ENCODE results near the gene MXI1. TPM values are rescaled to one million over a fixed set of nuclear protein-coding genes. Genes with fewer than 3 reads are reported as not detected.

Gene MXI1
- total RNA-seq, 1 experiment from 2014 or later: 25.8 TPM

DNA sequence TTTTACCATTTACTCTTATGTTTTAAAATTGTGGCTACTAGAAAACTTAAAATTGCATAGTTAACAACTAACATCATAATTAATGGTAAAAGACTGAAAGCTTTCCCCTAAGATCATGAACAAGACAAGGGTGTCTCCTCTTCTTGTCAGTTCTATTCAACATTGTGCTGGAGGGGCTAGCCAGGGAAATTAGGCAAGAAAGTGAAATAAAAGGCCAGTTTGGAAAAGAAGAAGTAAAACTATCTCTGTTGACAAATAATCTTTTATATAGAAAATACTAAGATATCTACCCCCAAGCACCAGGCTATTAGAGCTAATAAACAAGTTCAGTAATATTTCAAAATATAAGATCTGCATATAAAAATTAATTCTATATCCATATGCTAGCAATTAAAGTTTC, 46.9 kb upstream of the MXI1 start:
- Histone ChIP-seq H3K9me3 (ENCODE audit: insufficient read depth, low read depth) (no peaks in the 10 kb centered on the region), H3K4me2 (no peak overlapping the region), H2AFZ (no peak overlapping the region), H3K4me1 (replicated peaks; ENCODE audit: insufficient read depth) (no peaks in the 10 kb centered on the region), H3K36me3 (ENCODE audit: low read depth) (no peaks in the 10 kb centered on the region), H3K79me2 (ENCODE audit: low read depth) (no peaks in the 10 kb centered on the region), H4K20me1 (ENCODE audit: insufficient read depth) (no peaks in the 10 kb centered on the region), H3F3A (ENCODE audit: insufficient read depth, low read depth) (no peaks in the 10 kb centered on the region), H3K27me3 (ENCODE audit: insufficient read depth, low read depth) (no peaks in the 10 kb centered on the region), H3K27ac (no peak overlapping the region), H3K9me2 (ENCODE audit: insufficient read depth) (no peaks in the 10 kb centered on the region), H3K4me3 (no peak overlapping the region)
- no TSS peak for BruUV-seq (replicated peaks)
- intact Hi-C loops (cut with micrococcal nuclease; ENCODE audit: unreplicated experiment): no loop called here
- ChIA-PET POLR2A (ENCODE audit: unreplicated experiment) (interaction anchor here (0.6 kb wide), 1 partner anchor 47 kb away, joined by 20 read pairs; no protein-coding TSS in a partner anchor), CTCF (interaction anchor here (0.7 kb wide), 1 partner anchor 146 kb away, joined by 7 read pairs; no protein-coding TSS in a partner anchor)
- DNase-seq: no peak
- TF ChIP-seq EZH2 (IDR thresholded peaks at IDR 0.05; ENCODE audit: low read depth): no peak
- TF ChIP-seq CTCF (conservative IDR thresholded peaks at IDR 0.05): no peak

DNA sequence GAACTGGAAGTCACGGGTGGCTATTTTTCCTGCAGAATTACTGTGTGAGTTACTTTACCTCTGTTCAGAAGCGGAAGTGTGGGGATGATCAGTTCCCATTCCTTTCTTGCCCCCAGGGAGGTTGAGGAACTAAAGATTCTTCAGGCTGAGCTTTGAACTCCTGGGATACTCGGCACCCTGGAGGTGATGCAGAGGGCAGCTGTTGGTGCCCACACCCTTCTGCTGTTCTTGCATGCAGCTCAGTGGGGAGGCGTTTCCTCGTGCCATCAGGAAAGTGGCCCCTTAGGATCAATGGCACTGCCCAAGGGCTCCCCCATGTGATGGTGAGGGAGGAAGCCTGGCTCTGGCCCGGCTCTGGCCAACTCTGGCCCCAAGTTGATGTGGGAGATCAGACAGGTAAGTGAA, 44.7 kb upstream of the MXI1 start:
- Histone ChIP-seq H3K27ac (no peak overlapping the region), H2AFZ (no peak overlapping the region), H3K27me3 (ENCODE audit: insufficient read depth, low read depth) (no peaks in the 10 kb centered on the region), H3K79me2 (ENCODE audit: low read depth) (no peaks in the 10 kb centered on the region), H4K20me1 (ENCODE audit: insufficient read depth) (no peaks in the 10 kb centered on the region), H3K9me2 (ENCODE audit: insufficient read depth) (no peaks in the 10 kb centered on the region), H3K9me3 (ENCODE audit: insufficient read depth, low read depth) (no peaks in the 10 kb centered on the region), H3K36me3 (ENCODE audit: low read depth) (no peaks in the 10 kb centered on the region), H3K4me3 (no peak overlapping the region), H3F3A (ENCODE audit: insufficient read depth, low read depth) (no peaks in the 10 kb centered on the region), H3K4me1 (replicated peaks; ENCODE audit: insufficient read depth) (no peaks in the 10 kb centered on the region), H3K4me2 (no peak overlapping the region)
- intact Hi-C loops (cut with micrococcal nuclease; ENCODE audit: unreplicated experiment): no loop called here
- no peak for TF ChIP-seq EZH2 (IDR thresholded peaks at IDR 0.05; ENCODE audit: low read depth)
- TF ChIP-seq CTCF (conservative IDR thresholded peaks at IDR 0.05): no peak
- CTCF ChIA-PET: no interaction called here
- POLR2A ChIA-PET (ENCODE audit: unreplicated experiment): no interaction called here
- no peak for DNase-seq
- BruUV-seq (replicated peaks): no TSS peak

- Histone ChIP-seq H3K36me3 (ENCODE audit: low read depth) (no peaks in the 10 kb centered on the region), H3K79me2 (ENCODE audit: low read depth) (no peaks in the 10 kb centered on the region), H3K9me2 (ENCODE audit: insufficient read depth) (no peaks in the 10 kb centered on the region), H3K9me3 (ENCODE audit: insufficient read depth, low read depth) (no peaks in the 10 kb centered on the region), H2AFZ (no peak overlapping the region), H4K20me1 (ENCODE audit: insufficient read depth) (no peaks in the 10 kb centered on the region), H3K4me1 (replicated peaks; ENCODE audit: insufficient read depth) (no peaks in the 10 kb centered on the region), H3F3A (ENCODE audit: insufficient read depth, low read depth) (no peaks in the 10 kb centered on the region), H3K4me2 (no peak overlapping the region), H3K27ac (no peak overlapping the region), H3K27me3 (ENCODE audit: insufficient read depth, low read depth) (peaks cover 1% of the 10 kb centered on the region; the same call in 1 of the 2 replicates), H3K4me3 (no peak overlapping the region)
- DNase-seq: no peak
- no peak for TF ChIP-seq EZH2 (IDR thresholded peaks at IDR 0.05; ENCODE audit: low read depth)
- TF ChIP-seq CTCF (conservative IDR thresholded peaks at IDR 0.05): no peak
- intact Hi-C loops (cut with micrococcal nuclease; ENCODE audit: unreplicated experiment): no loop called here
- ChIA-PET CTCF (no interaction called here), POLR2A (ENCODE audit: unreplicated experiment) (no interaction called here)
- BruUV-seq (replicated peaks): no TSS peak
Observed at GRCh38 chr10:110163192-110163773, 44.1 kb upstream of the MXI1 start.

Data from PC-9 (cell line).